ENCODE results near the gene ZC3H7B. TPM values are rescaled to one million over a fixed set of nuclear protein-coding genes. Genes with fewer than 3 reads are reported as not detected.
A peak's percentile ranks its signal among the peaks of the same experiment; 100 is the strongest.

Gene ZC3H7B
- polyA plus RNA-seq, 1 donor (not counting 4 experiments of a cell fraction or from before 2014, with no cell fraction given): 24.2 TPM

DNA sequence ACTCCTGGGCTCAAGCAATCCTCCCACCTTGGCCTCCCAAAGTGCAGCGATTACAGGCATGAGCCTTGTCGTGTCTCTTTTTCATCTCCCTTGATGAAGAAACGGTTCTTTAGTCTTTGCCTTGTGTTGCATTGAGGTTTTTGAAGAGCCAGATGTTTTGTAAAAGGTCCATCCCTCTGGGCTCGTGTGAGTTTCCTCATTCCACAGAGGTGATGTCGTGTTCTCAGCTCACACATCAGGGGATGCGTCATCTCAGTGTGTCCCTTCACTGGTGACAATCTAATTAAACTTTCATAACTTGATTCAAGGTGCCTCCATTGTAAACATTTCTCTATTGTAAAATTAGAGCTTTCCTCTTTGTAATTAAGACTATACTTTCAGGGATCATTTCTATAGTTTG, 50.7 kb downstream of the ZC3H7B start:
- H3K27ac ChIP-seq (ENCODE audit: control insufficient read depth, insufficient read depth, low read length): no peak overlapping the region
- TF ChIP-seq, protein P1, sequence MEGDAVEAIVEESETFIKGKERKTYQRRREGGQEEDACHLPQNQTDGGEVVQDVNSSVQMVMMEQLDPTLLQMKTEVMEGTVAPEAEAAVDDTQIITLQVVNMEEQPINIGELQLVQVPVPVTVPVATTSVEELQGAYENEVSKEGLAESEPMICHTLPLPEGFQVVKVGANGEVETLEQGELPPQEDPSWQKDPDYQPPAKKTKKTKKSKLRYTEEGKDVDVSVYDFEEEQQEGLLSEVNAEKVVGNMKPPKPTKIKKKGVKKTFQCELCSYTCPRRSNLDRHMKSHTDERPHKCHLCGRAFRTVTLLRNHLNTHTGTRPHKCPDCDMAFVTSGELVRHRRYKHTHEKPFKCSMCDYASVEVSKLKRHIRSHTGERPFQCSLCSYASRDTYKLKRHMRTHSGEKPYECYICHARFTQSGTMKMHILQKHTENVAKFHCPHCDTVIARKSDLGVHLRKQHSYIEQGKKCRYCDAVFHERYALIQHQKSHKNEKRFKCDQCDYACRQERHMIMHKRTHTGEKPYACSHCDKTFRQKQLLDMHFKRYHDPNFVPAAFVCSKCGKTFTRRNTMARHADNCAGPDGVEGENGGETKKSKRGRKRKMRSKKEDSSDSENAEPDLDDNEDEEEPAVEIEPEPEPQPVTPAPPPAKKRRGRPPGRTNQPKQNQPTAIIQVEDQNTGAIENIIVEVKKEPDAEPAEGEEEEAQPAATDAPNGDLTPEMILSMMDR (optimal IDR thresholded peaks at IDR 0.05 in 1 of 3, IDR thresholded peaks at IDR 0.05 in 1 of 3, conservative IDR thresholded peaks at IDR 0.05 in 1 of 3; ENCODE audit: extremely low read depth in 1 of 3, insufficient read depth in 2 of 3, low read length in 3 of 3): no peak
- TF ChIP-seq EZH2 (IDR thresholded peaks at IDR 0.05; ENCODE audit: low read length): no peak
- H3K79me2 ChIP-seq (ENCODE audit: control insufficient read depth, insufficient read depth, low read length): no peaks in the 10 kb centered on the region
- no peak for DNase-seq (ENCODE audit: low read depth, low spot score)
- H3K9me3 ChIP-seq (ENCODE audit: control insufficient read depth, low read depth, low read length): no peaks in the 10 kb centered on the region
- no peaks in the 10 kb centered on the region for H3K4me1 ChIP-seq (ENCODE audit: control insufficient read depth, extremely low read depth, insufficient read depth, low read length)
- no peak overlapping the region for H3K4me2 ChIP-seq (ENCODE audit: control insufficient read depth, extremely low read depth, insufficient read depth, low read depth, low read length)
- H3K36me3 ChIP-seq (ENCODE audit: control insufficient read depth in 2 of 2, extremely low read depth in 1 of 2, insufficient read depth in 2 of 2, low read length in 2 of 2): peaks cover 43 to 50% of the 10 kb centered on the region in 2 experiments
- no peak overlapping the region for H3K4me3 ChIP-seq (ENCODE audit: control insufficient read depth in 2 of 3, extremely low read depth in 1 of 3, insufficient read depth in 2 of 3, low read depth in 1 of 3, low read length in 3 of 3)
- no peak overlapping the region for H2AFZ ChIP-seq (ENCODE audit: control insufficient read depth, low read length)
- no peaks in the 10 kb centered on the region for H3K9me1 ChIP-seq (ENCODE audit: control insufficient read depth, extremely low read depth, insufficient read depth, low read length)
- dilution Hi-C loops (cut with MboI; ENCODE audit: extremely low pct_ligation_motif_present, low sequenced_read_pairs): no loop called here
- peak; percentile 39 for FAIRE-seq
- no peaks in the 10 kb centered on the region for H3K27me3 ChIP-seq (ENCODE audit: control insufficient read depth, extremely low read depth, insufficient read depth, low read length)
- H3K9ac ChIP-seq (ENCODE audit: control insufficient read depth, extremely low read depth, insufficient read depth, low read length): no peak overlapping the region
- H4K20me1 ChIP-seq (ENCODE audit: control insufficient read depth, extremely low read depth, insufficient read depth, low read length): no peaks in the 10 kb centered on the region

DNA sequence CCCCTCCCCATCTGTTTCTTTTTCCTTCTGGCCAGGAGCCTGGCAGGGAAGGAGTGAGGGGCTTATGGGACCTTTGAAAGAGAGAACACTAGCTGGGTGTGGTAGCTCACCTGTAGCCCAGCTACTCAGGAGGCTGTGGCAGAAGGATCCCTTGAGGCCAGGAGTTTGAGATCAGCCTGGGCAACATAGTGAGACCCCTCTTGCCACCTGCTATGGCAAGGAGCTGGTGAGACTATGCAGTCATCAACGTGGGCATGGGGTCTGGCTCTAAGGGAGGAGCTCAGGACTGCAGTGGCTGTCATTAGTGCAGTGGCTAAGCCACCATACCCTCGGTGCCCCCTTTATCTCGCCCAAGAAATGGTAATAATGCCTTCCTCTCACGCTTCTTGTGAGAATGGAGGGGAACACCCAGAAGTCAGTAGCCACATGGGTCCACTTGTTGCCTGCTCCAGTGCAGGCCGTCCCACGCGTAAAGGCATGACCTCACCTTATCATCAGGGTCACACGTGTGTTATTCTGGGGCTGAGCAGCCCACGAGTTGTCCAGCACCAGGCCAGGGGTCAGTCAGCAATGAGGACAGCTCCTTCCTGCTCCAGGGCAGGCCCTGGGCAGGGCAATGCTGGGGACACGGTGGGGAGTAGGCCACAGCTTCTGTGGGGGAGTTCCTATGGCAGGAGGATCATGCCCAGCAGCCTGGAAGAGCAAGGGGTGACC, 52.7 kb downstream of the ZC3H7B start:
- dilution Hi-C loops (cut with MboI; ENCODE audit: extremely low pct_ligation_motif_present, low sequenced_read_pairs): no loop called here

More for the DNA sequence above, 52.7 kb downstream of the ZC3H7B start:
- no peak overlapping the region for H3K27ac ChIP-seq (ENCODE audit: control insufficient read depth, insufficient read depth, low read length)
- no peaks in the 10 kb centered on the region for H3K9me3 ChIP-seq (ENCODE audit: control insufficient read depth, low read depth, low read length)
- no peaks in the 10 kb centered on the region for H3K79me2 ChIP-seq (ENCODE audit: control insufficient read depth, insufficient read depth, low read length)
- H3K4me1 ChIP-seq (ENCODE audit: control insufficient read depth, extremely low read depth, insufficient read depth, low read length): no peaks in the 10 kb centered on the region
- no peaks in the 10 kb centered on the region for H4K20me1 ChIP-seq (ENCODE audit: control insufficient read depth, extremely low read depth, insufficient read depth, low read length)
- H2AFZ ChIP-seq (ENCODE audit: control insufficient read depth, low read length): no peak overlapping the region
- no peaks in the 10 kb centered on the region for H3K27me3 ChIP-seq (ENCODE audit: control insufficient read depth, extremely low read depth, insufficient read depth, low read length)
- no peak overlapping the region for H3K9ac ChIP-seq (ENCODE audit: control insufficient read depth, extremely low read depth, insufficient read depth, low read length)
- no peak for DNase-seq (ENCODE audit: low read depth, low spot score)
- no peak overlapping the region for H3K4me2 ChIP-seq (ENCODE audit: control insufficient read depth, extremely low read depth, insufficient read depth, low read depth, low read length)
- no peak for FAIRE-seq
- TF ChIP-seq, protein P1 (optimal IDR thresholded peaks at IDR 0.05 in 1 of 3, IDR thresholded peaks at IDR 0.05 in 1 of 3, conservative IDR thresholded peaks at IDR 0.05 in 1 of 3; ENCODE audit: extremely low read depth in 1 of 3, insufficient read depth in 2 of 3, low read length in 3 of 3): no peak
- no peak for TF ChIP-seq EZH2 (IDR thresholded peaks at IDR 0.05; ENCODE audit: low read length)
- no peak overlapping the region for H3K4me3 ChIP-seq (ENCODE audit: control insufficient read depth in 2 of 3, extremely low read depth in 1 of 3, insufficient read depth in 2 of 3, low read depth in 1 of 3, low read length in 3 of 3)
- peaks cover 39 to 42% of the 10 kb centered on the region in 2 experiments for H3K36me3 ChIP-seq (ENCODE audit: control insufficient read depth in 2 of 2, extremely low read depth in 1 of 2, insufficient read depth in 2 of 2, low read length in 2 of 2)
- no peaks in the 10 kb centered on the region for H3K9me1 ChIP-seq (ENCODE audit: control insufficient read depth, extremely low read depth, insufficient read depth, low read length)

Measured in keratinocyte (primary cell).